G401 (cell line): ENCODE results near the gene CALD1. TPM values are rescaled to one million over a fixed set of nuclear protein-coding genes. Genes with fewer than 3 reads are reported as not detected.

ENCODE experiments used
- DNase-seq: peaks from one replicate; pipeline ENCODE4 v3.0.0-alpha.2; 2015; ENCODE audit warnings: low spot score
- in situ Hi-C: cut with HindIII; loops from 2 replicates; pipeline ENCODE4 v1.10.0; 2016; ENCODE audit warnings: low sequenced_read_pairs, mixed read lengths
- total RNA-seq: library from RNA; depleted of rRNA; stranded (reverse); fragments of >200 nt; shearing (Covaris generic); gene quantifications from 2 replicates; pipeline ENCODE4 v1.2.3, GENCODE V29; 2014; rRNA removed

CALD1 gene
- 0.55 and 1.9 TPM in 2 replicates for total RNA-seq

- in situ Hi-C loops, result no loop called here
- peak; percentile 83 for DNase-seq
Observed at GRCh38 chr7:134778941-134779740, at the start of gene CALD1. CALD1 (plus strand) TSS chr7:134779634; CDS start chr7:134867734, 88,100 bp downstream.

- in situ Hi-C loops, result no loop called here
- no peak for DNase-seq
Observed at GRCh38 chr7:134729895-134730294, 49.5 kb upstream of the CALD1 start.

GRCh38 chr7:134730411-134730829 lies 49.0 kb upstream of the CALD1 start:
- DNase-seq, result no peak
- in situ Hi-C loops, result no loop called here

GRCh38 chr7:134731616-134732015 lies 47.8 kb upstream of the CALD1 start:
- DNase-seq, result no peak
- in situ Hi-C loops, result no loop called here

GRCh38 chr7:134732728-134733127 lies 46.7 kb upstream of the CALD1 start:
- no peak for DNase-seq
- in situ Hi-C loops, result no loop called here

GRCh38 chr7:134736381-134736780 lies 43.1 kb upstream of the CALD1 start:
- DNase-seq, result no peak
- in situ Hi-C loops, result no loop called here

- in situ Hi-C loops, result no loop called here
- no peak for DNase-seq
Observed at GRCh38 chr7:134737566-134738345, 41.7 kb upstream of the CALD1 start.

- in situ Hi-C loops, result no loop called here
- DNase-seq, result no peak
Observed at GRCh38 chr7:134739362-134739761, 40.1 kb upstream of the CALD1 start.

GRCh38 chr7:134740376-134740775 lies 39.1 kb upstream of the CALD1 start:
- in situ Hi-C loops, result no loop called here
- DNase-seq, result no peak

GRCh38 chr7:134741907-134742635 lies 37.4 kb upstream of the CALD1 start:
- in situ Hi-C loops, result no loop called here
- no peak for DNase-seq

- DNase-seq, result no peak
- in situ Hi-C loops, result no loop called here
Observed at GRCh38 chr7:134742688-134743350, 36.6 kb upstream of the CALD1 start.

- no peak for DNase-seq
- in situ Hi-C loops, result no loop called here
Observed at GRCh38 chr7:134744569-134744968, 34.9 kb upstream of the CALD1 start.

GRCh38 chr7:134747326-134747725 lies 32.1 kb upstream of the CALD1 start:
- in situ Hi-C loops, result no loop called here
- no peak for DNase-seq

- DNase-seq, result peak; percentile 18
- in situ Hi-C loops, result no loop called here
Observed at GRCh38 chr7:134750083-134751062, 29.1 kb upstream of the CALD1 start.

GRCh38 chr7:134752006-134752760 lies 27.3 kb upstream of the CALD1 start:
- no peak for DNase-seq
- in situ Hi-C loops, result no loop called here

GRCh38 chr7:134755422-134756022 lies 23.9 kb upstream of the CALD1 start:
- in situ Hi-C loops, result no loop called here
- no peak for DNase-seq

GRCh38 chr7:134757938-134758337 lies 21.5 kb upstream of the CALD1 start:
- no peak for DNase-seq
- in situ Hi-C loops, result no loop called here
